GM12878 (cell line): ENCODE measurements around the gene TCTN1. TPM values are rescaled to one million over a fixed set of nuclear protein-coding genes. Genes with fewer than 3 reads are reported as not detected.

ENCODE experiments used
- BMI1 ChIP-seq: fragments of 450-650 bp; IDR thresholded peaks from 2 replicates; pipeline ENCODE4 v1.6.1; 2016; ENCODE audit warnings: mild to moderate bottlenecking, moderate library complexity, borderline replicate concordance
- CHD2 ChIP-seq: IDR thresholded peaks from 2 replicates; pipeline ENCODE4 v1.6.1; 2011; ENCODE audit warnings: low read depth, low read length, improper control_type of control experiment, borderline replicate concordance
- EZH2 ChIP-seq: IDR thresholded peaks from 2 replicates; pipeline ENCODE4 v1.6.1; 2012; ENCODE audit warnings: low read depth, mild to moderate bottlenecking, control low read depth, inconsistent platforms, low read length, borderline replicate concordance; ENCODE audit not compliant: control insufficient read depth
- FOXK2 ChIP-seq: fragments of 450-650 bp; IDR thresholded peaks from 2 replicates; pipeline ENCODE4 v1.6.1; 2017; ENCODE audit warnings: mild to moderate bottlenecking, moderate library complexity
- GABPA ChIP-seq: IDR thresholded peaks from 2 replicates; pipeline ENCODE4 v1.6.1; 2014; ENCODE audit warnings: antibody characterized with exemption, low read depth, mild to moderate bottlenecking, inconsistent platforms
- IRF5 ChIP-seq: fragments of 450-650 bp; IDR thresholded peaks from 2 replicates; pipeline ENCODE4 v1.6.1; 2017; ENCODE audit warnings: borderline replicate concordance
- KDM1A ChIP-seq: fragments of 200-600 bp; sonication (generic); IDR thresholded peaks from 2 replicates; pipeline ENCODE4 v1.6.1; 2016; ENCODE audit warnings: borderline replicate concordance
- MTA3 ChIP-seq: IDR thresholded peaks from 2 replicates; pipeline ENCODE4 v1.6.1; 2012; ENCODE audit warnings: low read length, inconsistent platforms, borderline replicate concordance
- MXI1 ChIP-seq: fragments of 150-350 bp; IDR thresholded peaks from 2 replicates; pipeline ENCODE4 v1.6.1; 2011; ENCODE audit warnings: low read depth, mild to moderate bottlenecking, inconsistent platforms, low read length, improper control_type of control experiment
- NFYB ChIP-seq: IDR thresholded peaks from 2 replicates; pipeline ENCODE4 v1.6.1; 2011; ENCODE audit warnings: low read depth, mild to moderate bottlenecking, low read length, improper control_type of control experiment, moderate library complexity; ENCODE audit not compliant: insufficient read depth
- POLR2AphosphoS5 ChIP-seq: IDR thresholded peaks from 2 replicates; pipeline ENCODE4 v1.6.1; 2011; ENCODE audit warnings: mild to moderate bottlenecking, low read length, inconsistent platforms
- PRDM15 ChIP-seq: fragments of 450-650 bp; formaldehyde crosslinking; IDR thresholded peaks from 2 replicates; pipeline ENCODE4 v1.4.0; 2020; ENCODE audit warnings: mild to moderate bottlenecking, moderate library complexity
- RAD51 ChIP-seq: fragments of 450-650 bp; IDR thresholded peaks from 2 replicates; pipeline ENCODE4 v1.6.1; 2016; ENCODE audit warnings: moderate library complexity, mild to moderate bottlenecking, inconsistent platforms
- RELB ChIP-seq: fragments of 450-650 bp; IDR thresholded peaks from 2 replicates; pipeline ENCODE4 v1.6.1; 2017; ENCODE audit warnings: low read depth, mild to moderate bottlenecking, moderate library complexity
- SMAD1 ChIP-seq: fragments of 450-650 bp; IDR thresholded peaks from 2 replicates; pipeline ENCODE4 v1.6.1; 2018; ENCODE audit warnings: mild to moderate bottlenecking, low read depth; ENCODE audit not compliant: partially characterized antibody
- SRF ChIP-seq, 2 experiments: IDR thresholded peaks; 2 replicates each; pipeline ENCODE4 v1.6.1; 2011; ENCODE audit warnings: low read depth in 2 of 2, low read length in 2 of 2, mild to moderate bottlenecking in 1 of 2, moderate library complexity in 1 of 2
- ZBTB11 ChIP-seq: fragments of 450-650 bp; formaldehyde crosslinking; IDR thresholded peaks from 2 replicates; pipeline ENCODE4 v1.5.0; 2022; ENCODE audit warnings: mild to moderate bottlenecking, missing genetic modification characterization
- polyA plus RNA-seq, 11 experiments: library from polyadenylated mRNA; depleted of rRNA in 4 of 11; unstranded in 6 of 11; stranded (reverse) in 5 of 11; fragments of >200 nt; fragmentation: Nextera tagmentation in 4 of 11; fragmentation: Illumina TruSeq in 1 of 11; extraction: Ambion mirVana in 4 of 11; extraction: Trizol in 1 of 11; gene quantifications; 1 replicate in 1 of 11; 2 replicates in 10 of 11; pipeline versions ENCODE4 v1.2.1 to v1.2.3, GENCODE V29; 2011 to 2016; ENCODE audit warnings: inconsistent platforms in 2 of 11, missing spikeins in 2 of 11, low read depth in 1 of 11
- total RNA-seq, 4 experiments: library from RNA; depleted of rRNA in 3 of 4; stranded (reverse); fragments of >200 nt in 3 of 4; fragmentation: Illumina TruSeq in 1 of 4; extraction: Trizol in 1 of 4; gene quantifications; 2 replicates each; pipeline versions ENCODE4 v1.2.1 to v1.2.3, GENCODE V29; 2013 to 2021

The TCTN1 gene
- total and polyA plus RNA-seq, 10 of the 15 experiments (the other 5 are each of a cell fraction or from before 2014, with no cell fraction given), result 8.8 to 23.5 (median 15.3) TPM

- TF ChIP-seq ZBTB11 (no peak), MXI1 (peak; percentile 90), GABPA (peak; percentile 77; the same call in 1 of the 2 replicates), PRDM15 (CRISPR knock-in tag) (no peak), RELB (peak; percentile 92), FOXK2 (no peak), IRF5 (no peak), CHD2 (peak; percentile 82; the same call in 1 of the 2 replicates), RAD51 (peak; percentile 71), SMAD1 (peak; percentile 19), POLR2AphosphoS5 (peak; percentile 67), NFYB (peak; percentile 48; the same call in 1 of the 2 replicates), EZH2 (no peak), KDM1A (no peak), MTA3 (peak; percentile 86), BMI1 (no peak), SRF (IDR thresholded peaks at IDR 0.05; ENCODE audit: low read depth in 2 of 2, low read length in 2 of 2) (0 out of 4 replicates have a peak, but pooled peaks of 1 of the 2 experiments have one; percentile 41)
Measured at GRCh38 chr12:110661337-110661972, 47.5 kb downstream of the TCTN1 start (continued).
